ENCODE measurements around the gene HBS1L. TPM values are rescaled to one million over a fixed set of nuclear protein-coding genes. Genes with fewer than 3 reads are reported as not detected.

HBS1L gene
- polyA plus RNA-seq, 1 of the 3 experiments (the other 2 are of a cell fraction), result 19.0 TPM

- TF ChIP-seq RXRA (IDR thresholded peaks at IDR 0.05; ENCODE audit: borderline replicate concordance, low read depth) (no peak), TAF1 (IDR thresholded peaks at IDR 0.05; ENCODE audit: borderline replicate concordance, low read depth, low read length) (no peak), USF2 (IDR thresholded peaks at IDR 0.05; ENCODE audit: borderline replicate concordance, low read depth, low read length) (no peak), ELF1 (IDR thresholded peaks at IDR 0.05) (no peak), MXI1 (IDR thresholded peaks at IDR 0.05; ENCODE audit: low read depth, low read length) (no peak), TCF12 (IDR thresholded peaks at IDR 0.05) (no peak), JUND (IDR thresholded peaks at IDR 0.05) (no peak), NFIC (IDR thresholded peaks at IDR 0.05; ENCODE audit: borderline replicate concordance) (no peak), SMC3 (IDR thresholded peaks at IDR 0.05; ENCODE audit: low read depth, low read length) (no peak), USF1 (IDR thresholded peaks at IDR 0.05; ENCODE audit: borderline replicate concordance, low read depth) (no peak), CTCF (IDR thresholded peaks at IDR 0.05) (no peak), NRF1 (IDR thresholded peaks at IDR 0.05; ENCODE audit: low read depth, low read length) (no peak), POLR2AphosphoS5 (IDR thresholded peaks at IDR 0.05; ENCODE audit: low read depth, low read length) (no peak), GABPA (IDR thresholded peaks at IDR 0.05; ENCODE audit: low read depth) (no peak), TEAD4 (IDR thresholded peaks at IDR 0.05; ENCODE audit: borderline replicate concordance, insufficient read depth) (no peak), FOXM1 (IDR thresholded peaks at IDR 0.05; ENCODE audit: low read depth) (no peak), RAD21 (IDR thresholded peaks at IDR 0.05; ENCODE audit: low read length) (no peak)
- DNase-seq, result no peak
- ChIA-PET CTCF (interaction anchor here (0.8 kb wide), 1 partner anchor 33 kb away, joined by 3 read pairs; no protein-coding TSS in a partner anchor), POLR2A (no interaction called here)
- 94% methylated on average over 1 of the region's 1 CpG for WGBS (ENCODE audit: low lambda C conversion rate)
- no peak overlapping the region for H3K4me3 ChIP-seq (ENCODE audit: low read depth in 2 of 2, low read length in 1 of 2)
- no peak overlapping the region for H3K4me2 ChIP-seq
- H3K9me3 ChIP-seq, result peaks cover 9% of the 10 kb centered on the region; the same call in 1 of the 2 replicates
- no peaks in the 10 kb centered on the region for H3K9me2 ChIP-seq
- no peaks in the 10 kb centered on the region for H3K36me3 ChIP-seq (replicated peaks in 1 of 2; ENCODE audit: control insufficient read depth in 1 of 2, insufficient read depth in 2 of 2, low read length in 1 of 2)
- no peak overlapping the region; a peak in 1 of 4 replicates for H3K27ac ChIP-seq (ENCODE audit: low read depth in 2 of 2, low read length in 1 of 2)
- peak overlapping the region; percentile 68; the same call in 1 of the 2 replicates for H2AFZ ChIP-seq (ENCODE audit: low read depth)
- H3F3A ChIP-seq (replicated peaks; ENCODE audit: insufficient read depth), result no peaks in the 10 kb centered on the region
- H3K4me1 ChIP-seq (ENCODE audit: control insufficient read depth in 1 of 2, insufficient read depth in 2 of 2, low read depth in 1 of 2, low read length in 1 of 2), result peaks cover 0 to 3% of the 10 kb centered on the region in 2 experiments; a peak in 1 of 4 replicates
- no peaks in the 10 kb centered on the region for H4K20me1 ChIP-seq (ENCODE audit: insufficient read depth)
- H3K9ac ChIP-seq, result no peak overlapping the region
- H3K79me2 ChIP-seq (ENCODE audit: insufficient read depth), result no peaks in the 10 kb centered on the region
- H3K27me3 ChIP-seq (ENCODE audit: insufficient read depth), result no peaks in the 10 kb centered on the region
Measured at GRCh38 chr6:135085700-135086413, 31.2 kb upstream of the HBS1L start.
